SIG-M5 treated with dmso at 0.1 percent for 504 hours (cell line): ENCODE measurements around the gene SLC4A3.
"Not testable (repeated sequence)": the region's sequence is repeated elsewhere in the genome, so short reads cannot be mapped to it uniquely, and the experiment has no call there.

Experiments used
- DNase-seq: peaks from one replicate; lab custom pipeline; 2025; ENCODE audit not compliant: unreplicated experiment; lab: John Stamatoyannopoulos, UW

Gene SLC4A3

DNA sequence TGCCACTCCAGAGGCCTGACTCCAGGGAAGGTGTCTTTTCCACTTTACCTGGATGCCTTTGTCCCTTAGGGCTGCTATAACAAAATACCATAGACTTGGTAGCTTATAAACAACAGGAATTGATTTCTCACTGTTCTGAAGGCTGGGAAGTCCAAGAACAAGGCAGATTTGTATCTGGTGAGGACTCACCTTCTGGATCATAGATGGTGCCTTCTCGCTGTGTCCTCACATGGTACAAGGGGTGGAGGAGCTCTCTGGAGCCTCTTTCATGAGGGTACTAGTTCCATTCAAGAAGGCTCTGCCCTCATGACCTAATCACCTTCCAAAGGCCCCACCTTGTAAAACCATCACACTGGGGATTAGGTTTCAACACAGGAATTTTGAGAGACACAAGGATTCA, 52.1 kb downstream of the SLC4A3 start:
- DNase-seq = no peak

DNA sequence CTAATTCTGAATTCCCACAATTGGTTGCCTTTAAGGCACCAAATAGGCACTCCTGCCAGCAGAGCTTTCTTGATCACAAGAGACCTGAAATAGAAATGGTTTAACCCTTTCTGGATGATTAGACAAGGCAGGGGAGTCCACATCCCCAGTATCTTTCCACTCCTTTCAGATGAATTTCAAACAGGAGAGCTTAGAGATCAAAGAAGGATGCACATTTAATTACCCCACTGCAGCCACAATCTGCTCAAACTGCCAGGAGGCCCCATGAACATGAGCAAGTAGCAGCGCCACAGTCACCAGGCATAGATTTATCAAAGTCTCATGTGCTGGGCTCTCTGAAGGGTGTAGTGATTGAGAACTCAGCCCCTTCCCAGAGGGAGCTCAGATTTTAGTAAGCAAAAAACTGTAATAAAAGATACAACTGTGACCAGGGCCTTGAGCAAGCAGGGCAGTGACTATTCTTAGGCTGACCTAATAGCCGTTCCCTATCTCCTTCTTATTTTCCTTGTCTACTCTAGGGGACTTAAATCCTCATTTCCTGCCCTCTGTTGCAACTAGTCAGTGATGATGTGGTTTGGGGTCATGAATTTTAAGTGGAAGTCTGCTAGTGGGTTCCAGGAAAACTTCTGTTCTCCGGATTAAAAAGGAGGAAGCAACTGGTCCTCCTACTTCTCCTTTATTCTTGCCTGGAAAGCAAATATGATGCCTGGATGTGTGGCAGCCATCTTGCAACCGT, 53.7 kb downstream of the SLC4A3 start:
- no peak for DNase-seq

DNA sequence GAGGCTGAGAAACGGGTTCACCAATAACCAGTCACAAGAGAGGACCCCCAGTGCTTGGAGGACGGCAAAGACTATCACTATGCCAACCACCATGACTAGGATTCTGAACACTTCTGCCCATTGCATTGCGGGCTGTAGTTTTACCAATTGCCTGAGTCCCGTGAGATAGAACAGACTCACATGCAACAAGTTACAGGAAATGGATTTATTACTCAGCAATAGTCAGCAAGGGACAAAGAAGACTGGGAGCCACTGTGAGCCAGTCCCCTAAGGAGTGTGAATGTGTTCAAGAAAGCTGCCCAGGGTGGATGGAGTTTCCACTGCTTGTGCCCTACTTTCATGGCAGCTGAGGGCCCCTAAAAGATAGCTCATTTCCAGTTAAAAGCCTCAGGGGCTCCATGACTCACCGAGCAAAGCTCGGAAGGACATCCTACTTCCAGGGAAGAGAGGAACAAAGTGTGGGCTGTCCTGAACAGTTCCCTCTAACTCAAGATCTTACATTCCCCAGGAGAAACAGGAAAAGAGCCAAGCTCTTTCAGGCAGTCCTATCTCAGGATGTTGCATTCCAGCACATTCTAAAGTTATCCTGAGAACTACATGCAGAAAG, 54.4 kb downstream of the SLC4A3 start:
- no peak for DNase-seq

DNA sequence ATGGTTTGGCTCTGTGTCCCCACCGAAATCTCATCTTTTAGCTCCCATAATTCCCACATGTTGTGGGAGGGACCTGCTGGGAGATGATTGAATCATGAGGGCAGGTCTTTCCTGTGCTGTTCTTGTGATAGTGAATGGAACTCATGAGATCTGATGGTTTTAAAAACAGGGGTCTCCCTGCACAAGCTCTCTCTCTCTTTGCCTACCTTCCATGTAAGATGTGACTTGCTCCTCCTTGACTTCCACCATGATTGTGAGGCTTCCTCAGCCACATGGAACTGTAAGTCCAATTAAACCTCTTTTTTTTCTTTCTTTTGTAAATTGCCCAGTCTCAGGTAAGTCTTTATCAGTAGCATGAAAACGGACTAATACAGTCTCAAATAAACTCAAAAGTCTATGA, 56.0 kb downstream of the SLC4A3 start:
- not testable (repeated sequence) for DNase-seq

DNA sequence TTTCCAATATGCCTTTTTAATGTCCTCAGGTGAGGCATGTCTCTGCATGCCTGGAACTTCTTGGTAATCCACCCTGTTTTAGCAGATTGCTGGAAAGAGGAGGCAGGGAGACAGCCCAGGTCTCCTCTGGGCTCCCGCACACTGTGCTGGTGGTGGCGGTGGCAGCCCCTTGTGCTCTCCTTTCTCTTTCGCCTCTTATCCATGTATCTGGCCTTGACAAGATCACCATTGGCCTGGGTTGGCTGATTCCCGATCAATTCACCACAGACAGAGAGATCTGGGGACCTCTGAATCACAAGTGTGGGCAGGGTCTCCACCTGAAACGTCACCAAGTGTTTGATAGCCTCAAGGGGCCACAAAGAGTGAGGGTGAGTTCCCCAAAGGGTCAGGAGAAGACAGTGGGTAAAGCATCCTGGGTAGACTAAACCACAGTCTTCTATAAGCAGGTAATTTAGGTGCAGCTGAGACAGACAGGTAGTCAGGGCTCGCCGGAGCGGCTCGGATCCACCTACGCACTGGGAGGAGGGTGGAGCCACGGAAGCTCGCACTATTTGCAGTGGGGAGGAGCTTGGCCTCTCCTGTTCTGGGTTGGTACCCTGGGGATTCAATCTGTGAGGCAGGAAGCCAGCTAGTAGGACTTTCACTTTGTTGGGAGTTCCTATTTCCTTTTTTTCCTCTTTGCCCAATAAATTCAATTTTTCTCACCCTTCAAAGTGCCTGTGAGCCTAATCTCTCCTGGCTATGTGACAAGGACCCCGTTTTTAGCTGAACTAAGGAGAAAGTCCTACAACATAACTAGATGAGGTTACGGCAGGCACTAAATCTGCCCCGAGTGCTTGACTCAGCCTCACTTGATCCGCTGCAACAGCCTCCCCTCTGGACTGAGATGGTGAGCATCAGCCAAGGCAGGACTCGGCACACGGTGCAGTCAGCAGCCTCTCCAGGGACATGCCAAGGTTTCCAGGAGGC, 57.6 kb downstream of the SLC4A3 start:
- DNase-seq = peak; percentile 37

DNA sequence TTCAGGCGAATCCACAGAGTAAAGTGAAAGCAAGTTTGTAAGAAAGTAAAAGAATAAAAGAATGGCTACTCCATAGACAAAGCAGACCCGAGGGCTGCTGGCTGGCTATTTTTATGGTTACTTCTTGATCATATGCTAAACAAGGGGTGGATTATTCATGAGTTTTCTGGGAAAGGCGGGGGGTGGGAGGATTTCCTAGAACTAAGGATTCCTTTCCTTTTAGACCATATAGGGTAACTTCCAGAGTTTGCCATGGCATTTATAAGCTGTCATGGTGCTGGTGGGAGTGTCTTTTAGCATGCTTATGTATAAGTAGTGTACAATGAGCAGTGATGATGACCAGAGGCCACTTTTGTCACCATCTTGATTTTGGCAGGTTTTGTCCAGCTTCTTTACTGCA, 59.8 kb downstream of the SLC4A3 start:
- no peak for DNase-seq

DNA sequence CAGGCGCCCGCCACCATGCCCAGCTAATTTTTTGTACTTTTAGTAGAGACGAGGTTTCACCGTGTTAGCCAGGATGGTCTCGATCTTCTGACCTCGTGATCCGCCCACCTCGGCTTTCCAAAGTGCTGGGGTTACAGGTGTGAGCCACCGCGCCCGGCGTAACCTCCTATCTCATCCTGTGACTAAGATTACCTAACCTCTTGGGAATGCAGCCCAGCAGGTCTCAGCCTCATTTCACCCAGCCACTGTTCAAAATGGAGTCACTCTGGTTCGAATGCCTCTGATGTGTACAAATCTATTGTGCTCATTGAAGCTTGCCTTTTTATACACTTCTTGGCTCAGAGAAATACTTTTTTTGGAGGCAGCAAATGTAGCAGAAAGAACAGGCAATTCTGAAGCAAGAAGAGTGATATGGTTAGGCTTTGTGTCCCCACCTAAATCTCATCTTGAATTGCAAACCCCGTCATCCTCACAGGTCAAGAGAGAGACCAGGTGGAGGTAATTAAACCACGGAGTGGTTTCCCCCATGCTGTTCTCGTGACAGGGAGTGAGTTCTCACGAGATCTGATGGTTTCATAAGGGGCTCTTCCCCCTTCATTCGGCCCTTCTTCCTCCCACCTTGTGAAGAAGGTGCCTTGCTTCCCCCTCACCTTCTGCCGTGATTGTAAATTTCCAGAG, 60.6 kb downstream of the SLC4A3 start:
- no peak for DNase-seq

DNA sequence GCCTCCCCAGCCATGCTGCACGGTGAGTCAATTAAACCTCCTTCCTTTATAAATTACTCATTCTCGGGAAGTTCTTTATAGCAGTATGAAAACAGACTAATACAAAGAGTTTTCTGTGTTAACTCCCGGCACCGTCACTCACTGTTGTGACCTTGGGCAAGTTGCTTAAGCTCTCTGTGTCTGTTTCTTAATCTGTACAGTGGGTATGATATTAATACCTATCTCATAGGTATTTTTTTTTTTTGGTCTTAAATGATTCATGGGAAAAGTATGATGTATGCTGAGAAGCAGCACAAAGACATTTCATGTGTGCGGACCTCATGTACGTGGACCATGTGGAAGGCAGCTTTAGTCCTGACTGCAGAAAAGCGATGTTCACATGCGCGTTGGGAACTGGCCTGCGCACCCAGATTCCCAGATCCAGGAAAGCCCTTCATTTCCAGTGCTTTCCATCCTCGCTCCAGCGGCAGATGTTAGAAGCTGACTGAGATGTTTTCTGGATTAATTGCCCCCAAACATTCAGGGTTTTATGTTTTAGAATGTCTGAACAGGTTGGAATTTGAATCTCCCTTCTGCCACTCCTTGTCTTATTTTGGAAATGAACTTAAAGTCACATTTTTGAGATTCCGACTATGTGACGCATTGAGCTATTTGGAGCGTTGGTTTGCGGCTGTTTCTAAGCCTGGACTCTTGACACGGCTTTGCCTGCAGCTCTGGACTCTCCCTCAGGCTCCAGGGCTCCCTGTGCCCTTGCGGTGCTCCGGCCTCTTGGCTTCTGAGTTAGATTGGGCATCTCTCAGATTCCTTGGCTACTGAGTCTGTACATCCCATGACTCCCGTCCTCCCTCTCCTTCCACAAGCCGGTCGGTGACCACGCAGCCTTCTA, 61.4 kb downstream of the SLC4A3 start:
- no peak for DNase-seq

DNA sequence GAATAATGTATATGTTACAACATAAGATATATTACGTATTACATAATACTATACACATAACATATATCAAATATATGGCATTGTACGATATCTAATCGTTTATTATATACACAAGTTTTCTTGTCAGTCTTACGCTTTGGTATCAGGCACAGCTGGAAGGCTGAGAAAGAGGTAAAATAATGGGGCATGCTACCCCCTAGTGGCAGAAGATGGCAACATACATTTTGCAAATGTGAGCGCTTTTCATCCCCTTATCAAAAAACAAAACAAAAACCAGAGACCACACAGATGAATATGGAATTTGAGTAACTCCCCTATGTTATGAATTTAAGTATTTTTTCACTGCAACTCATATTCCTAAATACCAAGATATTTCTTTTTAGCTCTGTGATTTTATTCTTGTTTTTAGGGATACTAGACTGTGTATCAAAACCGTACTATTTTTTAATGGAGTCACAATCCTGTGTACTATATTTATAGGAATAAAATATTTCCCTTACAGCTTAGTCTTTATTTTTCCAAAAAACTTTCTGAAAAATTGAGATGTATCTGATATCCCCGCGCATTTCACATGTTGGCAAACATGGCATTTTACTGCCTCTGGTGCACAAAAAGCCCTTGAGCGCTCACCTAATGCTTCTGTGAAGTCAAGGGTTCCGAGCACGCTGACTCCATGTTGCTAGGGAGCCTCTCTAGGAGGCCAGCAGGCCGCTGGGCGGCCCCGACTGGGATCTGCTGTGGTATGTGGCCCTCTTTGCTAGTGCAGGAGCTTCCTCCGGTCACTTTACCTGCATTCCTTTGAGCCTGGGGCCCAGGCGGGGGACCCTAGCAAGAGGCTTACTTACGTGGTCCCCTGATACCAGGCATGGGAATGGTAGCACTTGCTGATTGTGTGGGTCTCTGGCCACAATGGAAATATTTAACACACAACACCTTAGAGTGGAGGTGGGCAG, 62.5 kb downstream of the SLC4A3 start:
- peak; percentile 63 for DNase-seq

DNA sequence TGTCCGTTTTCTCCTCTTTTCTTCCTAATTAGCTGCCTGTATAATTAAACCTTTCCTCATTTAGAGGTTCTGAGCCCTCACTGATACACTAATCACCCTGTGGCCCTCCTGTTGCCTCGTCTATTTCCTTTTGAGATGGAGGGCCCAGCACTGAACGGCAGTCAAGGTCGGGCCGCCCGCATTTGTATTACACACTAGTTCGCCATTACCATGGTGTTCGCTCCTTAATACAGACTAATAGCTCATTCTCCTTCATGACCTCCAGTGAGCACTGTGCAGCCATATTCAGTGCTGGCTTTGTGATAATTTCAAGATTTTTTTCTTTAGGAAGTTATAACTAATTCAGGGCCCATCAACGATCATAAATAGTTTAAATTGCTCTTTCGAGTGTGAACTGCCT, 64.1 kb downstream of the SLC4A3 start:
- no peak for DNase-seq
